GM18517 (cell line): ENCODE data around the gene YPEL4.

Source experiments
- ATAC-seq: cut with Tn5 transposase; IDR thresholded peaks from one replicate; pipeline ENCODE4 v1.9.1; 2021; ENCODE audit warnings: mild to moderate bottlenecking, moderate library complexity; ENCODE audit not compliant: unreplicated experiment

YPEL4 gene

GRCh38 chr11:57634311-57634710 lies 15.4 kb downstream of the YPEL4 start:
- ATAC-seq = no peak

- no peak for ATAC-seq
Measured at GRCh38 chr11:57633394-57634070, 16.2 kb downstream of the YPEL4 start.

- no peak for ATAC-seq
Measured at GRCh38 chr11:57632116-57632515, 17.6 kb downstream of the YPEL4 start.

- ATAC-seq = no peak
Measured at GRCh38 chr11:57630171-57630570, 19.5 kb downstream of the YPEL4 start.

GRCh38 chr11:57626895-57627294 lies 22.8 kb downstream of the YPEL4 start:
- ATAC-seq = no peak

GRCh38 chr11:57624864-57625263 lies 24.8 kb downstream of the YPEL4 start:
- ATAC-seq = no peak

- ATAC-seq = no peak
Measured at GRCh38 chr11:57622263-57622662, 27.4 kb downstream of the YPEL4 start.

- ATAC-seq = no peak
Measured at GRCh38 chr11:57620467-57620866, 29.2 kb downstream of the YPEL4 start.

GRCh38 chr11:57619331-57619730 lies 30.4 kb downstream of the YPEL4 start:
- ATAC-seq = no peak

- no peak for ATAC-seq
Measured at GRCh38 chr11:57618438-57618837, 31.3 kb downstream of the YPEL4 start.

GRCh38 chr11:57616595-57616994 lies 33.1 kb downstream of the YPEL4 start:
- no peak for ATAC-seq

- ATAC-seq = no peak
Measured at GRCh38 chr11:57615308-57615707, 34.4 kb downstream of the YPEL4 start.

- no peak for ATAC-seq
Measured at GRCh38 chr11:57614234-57614772, 35.4 kb downstream of the YPEL4 start.

- no peak for ATAC-seq
Measured at GRCh38 chr11:57610170-57610569, 39.5 kb downstream of the YPEL4 start.

- ATAC-seq = no peak
Measured at GRCh38 chr11:57605028-57605420, 44.7 kb downstream of the YPEL4 start.

- ATAC-seq = no peak
Measured at GRCh38 chr11:57604296-57605027, 45.2 kb downstream of the YPEL4 start.

- ATAC-seq = no peak
Measured at GRCh38 chr11:57601297-57601696, 48.4 kb downstream of the YPEL4 start.

- no peak for ATAC-seq
Measured at GRCh38 chr11:57599381-57599780, 50.3 kb downstream of the YPEL4 start.

- no peak for ATAC-seq
Measured at GRCh38 chr11:57598831-57599155, 50.9 kb downstream of the YPEL4 start.

GRCh38 chr11:57597916-57598830 lies 51.5 kb downstream of the YPEL4 start:
- no peak for ATAC-seq

- ATAC-seq = no peak
Measured at GRCh38 chr11:57597461-57597915, 52.2 kb downstream of the YPEL4 start, which contains the start of gene SERPING1. Gene SERPING1 (plus strand): TSS chr11:57597685. CDS start chr11:57598271, 586 bp downstream.
